Astrocyte (in vitro differentiated cells and primary cell): ENCODE results near the gene SPATA13.

Experiments
- EZH2 ChIP-seq: IDR thresholded peaks from 2 replicates; pipeline ENCODE4 v1.6.1; 2012; ENCODE audit warnings: mild to moderate bottlenecking, low read length, inconsistent platforms; ENCODE audit not compliant: insufficient read depth
- TF ChIP-seq, protein P1 (sequence below): IDR thresholded peaks from 2 replicates; pipeline ENCODE4 v1.5.1; 2011; ENCODE audit warnings: low read depth, mild to moderate bottlenecking, inconsistent platforms, low read length, moderate library complexity; ENCODE audit not compliant: insufficient read depth

DNA sequence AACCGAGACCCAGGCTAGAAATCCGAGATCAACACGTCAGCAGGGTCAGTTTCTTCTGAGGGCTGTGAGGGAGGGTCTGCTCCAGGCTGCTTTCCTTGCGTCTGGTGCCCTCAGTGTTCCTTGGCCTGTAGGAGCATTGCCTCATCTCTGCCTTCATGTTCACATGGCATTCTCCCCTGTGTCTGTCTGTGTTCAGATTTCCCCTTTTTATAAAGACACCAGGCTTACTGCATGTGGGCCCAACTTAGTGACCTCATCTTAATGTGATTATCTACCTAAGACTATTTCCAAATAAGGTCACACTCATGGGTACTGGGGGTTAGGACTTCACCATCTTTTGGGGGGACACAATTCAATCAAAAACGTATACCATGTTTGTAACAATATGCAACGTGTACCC lies 91.6 kb downstream of the SPATA13 start:
- TF ChIP-seq, protein P1, sequence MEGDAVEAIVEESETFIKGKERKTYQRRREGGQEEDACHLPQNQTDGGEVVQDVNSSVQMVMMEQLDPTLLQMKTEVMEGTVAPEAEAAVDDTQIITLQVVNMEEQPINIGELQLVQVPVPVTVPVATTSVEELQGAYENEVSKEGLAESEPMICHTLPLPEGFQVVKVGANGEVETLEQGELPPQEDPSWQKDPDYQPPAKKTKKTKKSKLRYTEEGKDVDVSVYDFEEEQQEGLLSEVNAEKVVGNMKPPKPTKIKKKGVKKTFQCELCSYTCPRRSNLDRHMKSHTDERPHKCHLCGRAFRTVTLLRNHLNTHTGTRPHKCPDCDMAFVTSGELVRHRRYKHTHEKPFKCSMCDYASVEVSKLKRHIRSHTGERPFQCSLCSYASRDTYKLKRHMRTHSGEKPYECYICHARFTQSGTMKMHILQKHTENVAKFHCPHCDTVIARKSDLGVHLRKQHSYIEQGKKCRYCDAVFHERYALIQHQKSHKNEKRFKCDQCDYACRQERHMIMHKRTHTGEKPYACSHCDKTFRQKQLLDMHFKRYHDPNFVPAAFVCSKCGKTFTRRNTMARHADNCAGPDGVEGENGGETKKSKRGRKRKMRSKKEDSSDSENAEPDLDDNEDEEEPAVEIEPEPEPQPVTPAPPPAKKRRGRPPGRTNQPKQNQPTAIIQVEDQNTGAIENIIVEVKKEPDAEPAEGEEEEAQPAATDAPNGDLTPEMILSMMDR: no peak
- no peak for TF ChIP-seq EZH2
